ENCODE data around the gene HS2ST1. TPM values are rescaled to one million over a fixed set of nuclear protein-coding genes. Genes with fewer than 3 reads are reported as not detected.
A peak's percentile ranks its signal among the peaks of the same experiment; 100 is the strongest.
"Not testable (repeated sequence)": the region's sequence is repeated elsewhere in the genome, so short reads cannot be mapped to it uniquely, and the experiment has no call there.

The HS2ST1 gene
- total RNA-seq: 10 to 100 TPM; 21.3 to 23.5 TPM

GRCh38 chr1:86914601-86914997 is at the start of gene HS2ST1:
Gene HS2ST1, plus strand, starts transcription at chr1:86914635.
- H3K9me3 ChIP-seq: no peaks in the 10 kb centered on the region
- peak within 1 kb of the TSS; percentile 82 for H3K27ac ChIP-seq
- DNase-seq: no peak
- TF ChIP-seq CTCF (IDR thresholded peaks at IDR 0.05): no peak
- H3K4me1 ChIP-seq: no peaks in the 10 kb centered on the region
- peak within 1 kb of the TSS; percentile 55 for H3K4me3 ChIP-seq
- H3K9ac ChIP-seq (ENCODE audit: low read depth in 2 of 2, low read length in 2 of 2): peak within 1 kb of the TSS; percentile 82 to 99
- H3K36me3 ChIP-seq: no peaks in the 10 kb centered on the region
- H3K27me3 ChIP-seq: no peaks in the 10 kb centered on the region
- intact Hi-C loops (cut with DNase I): no loop called here

- TF ChIP-seq CTCF (IDR thresholded peaks at IDR 0.05): no peak
- Histone ChIP-seq H3K9me3 (no peaks in the 10 kb centered on the region), H3K9ac (ENCODE audit: low read depth in 2 of 2, low read length in 2 of 2) (no peak overlapping the region), H3K27me3 (no peaks in the 10 kb centered on the region), H3K4me1 (no peaks in the 10 kb centered on the region), H3K27ac (no peak overlapping the region), H3K4me3 (no peak overlapping the region), H3K36me3 (no peaks in the 10 kb centered on the region)
- no peak for DNase-seq
- intact Hi-C loops (cut with DNase I): no loop called here
Observed at GRCh38 chr1:86865973-86866637, 48.3 kb upstream of the HS2ST1 start.

- H3K4me1 ChIP-seq: no peaks in the 10 kb centered on the region
- no peak overlapping the region for H3K27ac ChIP-seq
Observed at GRCh38 chr1:86866665-86867064, 47.8 kb upstream of the HS2ST1 start.

GRCh38 chr1:86867278-86867677 is 47.2 kb upstream of the HS2ST1 start:
- DNase-seq; H3K9me3 ChIP-seq; H3K4me1 ChIP-seq; H3K27me3 ChIP-seq; H3K9ac ChIP-seq (ENCODE audit: low read depth in 2 of 2, low read length in 2 of 2); intact Hi-C loops (cut with DNase I); H3K36me3 ChIP-seq; H3K4me3 ChIP-seq; H3K27ac ChIP-seq: not testable (repeated sequence)

More at GRCh38 chr1:86866665-86867064, 47.8 kb upstream of the HS2ST1 start:
- intact Hi-C loops (cut with DNase I): no loop called here
- Histone ChIP-seq H3K27me3 (no peaks in the 10 kb centered on the region), H3K9ac (ENCODE audit: low read depth in 2 of 2, low read length in 2 of 2) (no peak overlapping the region), H3K9me3 (no peaks in the 10 kb centered on the region), H3K4me3 (no peak overlapping the region), H3K36me3 (no peaks in the 10 kb centered on the region)
- TF ChIP-seq CTCF (IDR thresholded peaks at IDR 0.05): no peak
- DNase-seq: no peak

GRCh38 chr1:86868477-86868876 is 46.0 kb upstream of the HS2ST1 start:
- H3K27me3 ChIP-seq: no peaks in the 10 kb centered on the region
- no peak for TF ChIP-seq CTCF (IDR thresholded peaks at IDR 0.05)
- H3K4me3 ChIP-seq: no peak overlapping the region
- DNase-seq: no peak
- H3K9ac ChIP-seq (ENCODE audit: low read depth in 2 of 2, low read length in 2 of 2): no peak overlapping the region
- no peaks in the 10 kb centered on the region for H3K4me1 ChIP-seq
- H3K27ac ChIP-seq: no peak overlapping the region
- H3K36me3 ChIP-seq: no peaks in the 10 kb centered on the region
- no peaks in the 10 kb centered on the region for H3K9me3 ChIP-seq
- intact Hi-C loops (cut with DNase I): no loop called here

- no peaks in the 10 kb centered on the region for H3K4me1 ChIP-seq
- no peaks in the 10 kb centered on the region for H3K36me3 ChIP-seq
- H3K27ac ChIP-seq: no peak overlapping the region
- no peaks in the 10 kb centered on the region for H3K9me3 ChIP-seq
- H3K9ac ChIP-seq (ENCODE audit: low read depth in 2 of 2, low read length in 2 of 2): no peak overlapping the region
- no peak for DNase-seq
- intact Hi-C loops (cut with DNase I): no loop called here
- H3K27me3 ChIP-seq: no peaks in the 10 kb centered on the region
- no peak for TF ChIP-seq CTCF (IDR thresholded peaks at IDR 0.05)
- no peak overlapping the region for H3K4me3 ChIP-seq
Observed at GRCh38 chr1:86871001-86871400, 43.4 kb upstream of the HS2ST1 start.
